NB4 (cell line): Measurements from ENCODE around the gene TMCC1.

Experiments used
- CTCF ChIP-seq: IDR thresholded peaks from one replicate; pipeline ENCODE4 v1.5.1; 2012; ENCODE audit warnings: low read depth, low read length
- MAX ChIP-seq: IDR thresholded peaks from 2 replicates; pipeline ENCODE4 v1.6.1; 2011; ENCODE audit warnings: low read depth, low read length
- POLR2A ChIP-seq: IDR thresholded peaks from 2 replicates; pipeline ENCODE4 v1.6.1; 2011; ENCODE audit warnings: mild to moderate bottlenecking; ENCODE audit not compliant: insufficient read length; ENCODE audit errors: extremely low read depth

- TF ChIP-seq CTCF (no peak), MAX (no peak), POLR2A (no peak)
These were observed 235.2 kb downstream of the TMCC1 start for GRCh38 chr3:129658110-129658843.
